K562 (cell line): ENCODE measurements around the gene BMP2. TPM values are rescaled to one million over a fixed set of nuclear protein-coding genes. Genes with fewer than 3 reads are reported as not detected.

ENCODE experiments used
- ATAC-seq: fragments of 200-7000 bp; cut with Tn5 transposase; 3 replicates; pipeline ENCODE4 v1.9.1; 2020; ENCODE audit warnings: moderate library complexity
- BruUV-seq: library from RNA; stranded (reverse); fragments of 400-500 nt; replicated peaks from 2 replicates; lab custom pipeline; 2021; lab: Mats Ljungman, UMichigan
- CTCF ChIA-PET: fragments of 300-600 bp; formaldehyde crosslinking; extraction: SDS; loops from one replicate; lab custom pipeline; 2021; ENCODE audit warnings: low intra/inter-chr PET ratio; lab: Yijun Ruan, JAX
- POLR2A ChIA-PET: fragments of 300-600, 350-650 bp; sonication (Branson Sonifier 250); formaldehyde crosslinking; extraction: SDS; loops from one replicate; lab custom pipeline; 2021; ENCODE audit warnings: antibody characterized with exemption, inconsistent platforms; lab: Yijun Ruan, JAX
- DNase-seq, 4 experiments: peaks; one replicate each; pipeline versions ENCODE4 v3.0.0 to v3.0.0-alpha.2; 2011 to 2018; ENCODE audit warnings: low spot score in 3 of 4, mixed read lengths in 3 of 4; ENCODE audit errors: extremely low read depth in 1 of 4
- FAIRE-seq: peaks from 2 replicates; lab custom pipeline; 2011; peaks lifted over from hg19 to GRCh38; lab: Jason Lieb, UNC
- H2AFZ ChIP-seq: 2 replicates; pipeline ENCODE4 v1.6.0; 2011; ENCODE audit warnings: low read depth, low read length, control low read depth, inconsistent platforms
- H3K27ac ChIP-seq: fragments of 200-600 bp; 3 replicates; pipeline ENCODE4 v1.8.0; 2011; ENCODE audit warnings: low read depth, mild to moderate bottlenecking, control low read depth, inconsistent platforms, low read length, moderate library complexity, mixed read lengths; ENCODE audit errors: extremely low read depth
- H3K27me3 ChIP-seq, 2 experiments: fragments of 300-600 bp in 1 of 2; 2 replicates in 1 of 2; 3 replicates in 1 of 2; pipeline versions ENCODE4 v1.6.0 to v1.8.0; 2011; ENCODE audit warnings: inconsistent platforms in 2 of 2, low read length in 2 of 2, mild to moderate bottlenecking in 1 of 2, mixed read lengths in 1 of 2, moderate library complexity in 1 of 2; ENCODE audit not compliant: control insufficient read depth in 2 of 2, insufficient read depth in 2 of 2
- H3K36me3 ChIP-seq: fragments of 300-600 bp; 3 replicates; pipeline ENCODE4 v1.8.0; 2011; ENCODE audit warnings: mild to moderate bottlenecking, low read length, inconsistent platforms; ENCODE audit not compliant: control insufficient read depth, insufficient read depth
- H3K4me1 ChIP-seq, 2 experiments: fragments of 200-600 bp in 1 of 2; replicated peaks in 1 of 2; 2 replicates in 1 of 2; 3 replicates in 1 of 2; pipeline versions ENCODE4 v1.5.1 to v1.8.0; 2011; ENCODE audit warnings: inconsistent platforms in 2 of 2, low read length in 2 of 2, mild to moderate bottlenecking in 1 of 2, mixed read lengths in 1 of 2, moderate library complexity in 1 of 2; ENCODE audit not compliant: control insufficient read depth in 2 of 2, insufficient read depth in 2 of 2
- H3K4me2 ChIP-seq: 2 replicates; pipeline ENCODE4 v1.6.1; 2011; ENCODE audit warnings: low read length, control low read depth, inconsistent platforms, mixed read lengths; ENCODE audit not compliant: insufficient read depth
- H3K4me3 ChIP-seq: fragments of 200-600 bp; sonication (generic), shearing (Covaris generic); 2 replicates; pipeline ENCODE4 v1.5.1; 2016; ENCODE audit warnings: control low read depth, inconsistent platforms
- H3K79me2 ChIP-seq: fragments of 200-600 bp; 3 replicates; pipeline ENCODE4 v1.8.0; 2011; ENCODE audit warnings: low read length, inconsistent platforms; ENCODE audit not compliant: control insufficient read depth, insufficient read depth
- H3K9ac ChIP-seq, 2 experiments: 2 replicates each; pipeline versions ENCODE4 v1.6.0 to v1.6.1; 2011; ENCODE audit warnings: low read depth in 2 of 2, low read length in 2 of 2, control low read depth in 1 of 2, inconsistent platforms in 1 of 2, mild to moderate bottlenecking in 1 of 2, mixed read lengths in 1 of 2; ENCODE audit not compliant: insufficient read depth in 1 of 2
- H3K9me1 ChIP-seq: one replicate; pipeline ENCODE4 v1.6.0; 2011; ENCODE audit warnings: inconsistent platforms, mild to moderate bottlenecking, low read length, moderate library complexity; ENCODE audit not compliant: control insufficient read depth, insufficient read depth
- H3K9me3 ChIP-seq: replicated peaks from 2 replicates; pipeline ENCODE4 v1.5.1; 2011; ENCODE audit warnings: low read depth, low read length, inconsistent platforms; ENCODE audit not compliant: control insufficient read depth, insufficient read depth
- H4K20me1 ChIP-seq: replicated peaks from 2 replicates; pipeline ENCODE4 v1.6.1; 2011; ENCODE audit warnings: low read length, inconsistent platforms, mixed read lengths; ENCODE audit not compliant: control insufficient read depth, insufficient read depth
- FOXK1 ChIP-seq: sonication (generic); formaldehyde crosslinking; IDR thresholded peaks from 2 replicates; pipeline ENCODE4 v1.8.0; 2022; ENCODE audit warnings: missing genetic modification reagents, mild to moderate bottlenecking, borderline replicate concordance
- GATAD2B ChIP-seq: fragments of 450-650 bp; IDR thresholded peaks from 2 replicates; pipeline ENCODE4 v1.6.1; 2017; ENCODE audit warnings: mild to moderate bottlenecking, borderline replicate concordance
- HDAC1 ChIP-seq, 2 experiments: fragments of 450-650 bp; IDR thresholded peaks; 2 replicates each; pipeline ENCODE4 v1.6.1; 2016 to 2017; ENCODE audit warnings: inconsistent platforms in 1 of 2, mild to moderate bottlenecking in 1 of 2, moderate library complexity in 1 of 2
- HDAC8 ChIP-seq: fragments of 450-650 bp; IDR thresholded peaks from 2 replicates; pipeline ENCODE4 v1.6.1; 2016; ENCODE audit warnings: mild to moderate bottlenecking, missing genetic modification characterization, moderate library complexity, missing compliant biosample characterization
- HMBOX1 ChIP-seq: sonication (generic); IDR thresholded peaks from 2 replicates; pipeline ENCODE4 v1.6.1; 2016
- HNRNPUL1 ChIP-seq: fragments of 200-400 bp; formaldehyde crosslinking; IDR thresholded peaks from 2 replicates; pipeline ENCODE4 v1.6.1; 2017; ENCODE audit warnings: low read length
- MAFK ChIP-seq: IDR thresholded peaks from 2 replicates; pipeline ENCODE4 v1.6.1; 2011; ENCODE audit warnings: low read length, improper control_type of control experiment
- NELFE ChIP-seq: IDR thresholded peaks from 2 replicates; pipeline ENCODE4 v1.6.1; 2011; ENCODE audit warnings: mild to moderate bottlenecking; ENCODE audit not compliant: insufficient read depth, insufficient read length
- PYGO2 ChIP-seq: fragments of 450-650 bp; IDR thresholded peaks from 2 replicates; pipeline ENCODE4 v1.6.1; 2016; ENCODE audit warnings: mild to moderate bottlenecking, missing genetic modification characterization, moderate library complexity, missing compliant biosample characterization
- RBM39 ChIP-seq: fragments of 200-400 bp; formaldehyde crosslinking; optimal IDR thresholded peaks from 2 replicates; pipeline ENCODE3; 2018; ENCODE audit warnings: low read depth, low read length
- TAF1 ChIP-seq: IDR thresholded peaks from 2 replicates; pipeline ENCODE4 v1.6.1; 2011; ENCODE audit warnings: mild to moderate bottlenecking, low read length, moderate library complexity; ENCODE audit not compliant: insufficient read depth, control insufficient read depth, severe bottlenecking; ENCODE audit errors: extremely low read depth
- TRIM24 ChIP-seq, 2 experiments: fragments of 450-650 bp; IDR thresholded peaks; 2 replicates each; pipeline ENCODE4 v1.6.1; 2016
- ZBTB5 ChIP-seq: fragments of 450-650 bp; IDR thresholded peaks from 2 replicates; pipeline ENCODE4 v1.6.1; 2017; ENCODE audit warnings: antibody characterized with exemption
- ZNF146 ChIP-seq: IDR thresholded peaks from one replicate; pipeline ENCODE4 v1.6.1; 2018; ENCODE audit warnings: missing compliant biosample characterization; ENCODE audit not compliant: unreplicated experiment
- ZNF3 ChIP-seq: fragments of 250-450 bp; sonication (Bioruptor Pico); IDR thresholded peaks from 2 replicates; pipeline ENCODE4 v1.5.0; 2021; ENCODE audit warnings: mild to moderate bottlenecking, moderate library complexity
- ZNF431 ChIP-seq: sonication (generic); formaldehyde crosslinking; IDR thresholded peaks from 2 replicates; pipeline ENCODE4 v1.8.0; 2022; ENCODE audit warnings: mild to moderate bottlenecking, missing genetic modification reagents
- WGBS: fragments of 100-300 bp; shearing (Covaris generic); methylation state at CpG from one replicate; pipeline ENCODE4 v1.1.6; 2016; ENCODE audit warnings: low coverage, mixed read lengths; ENCODE audit not compliant: insufficient coverage; ENCODE audit errors: missing lambda C conversion rate; 5-methylcytosine and 5-hydroxymethylcytosine counted together
- in situ Hi-C: fragments of 300-500 bp; cut with MboI; formaldehyde crosslinking; loops from 4 replicates; pipeline ENCODE4 v1.15.0; 2018; ENCODE audit warnings: inconsistent platforms, mixed read lengths
- intact Hi-C: fragments of 100-400 bp; cut with micrococcal nuclease; formaldehyde crosslinking; loops from 2 replicates; pipeline ENCODE4 v1.14.2; 2022
- polyA plus RNA-seq, 8 experiments: library from polyadenylated mRNA; depleted of rRNA in 4 of 8; stranded (reverse) in 5 of 8; unstranded in 3 of 8; fragments of >200 nt; fragmentation: Nextera tagmentation in 2 of 8; fragmentation: Illumina TruSeq in 1 of 8; extraction: Ambion mirVana in 2 of 8; extraction: Trizol in 1 of 8; gene quantifications; 2 replicates each; pipeline versions ENCODE4 v1.2.1 to v1.2.3, GENCODE V29; 2011 to 2014; ENCODE audit warnings: inconsistent platforms in 1 of 8, missing spikeins in 1 of 8
- total RNA-seq, 7 experiments: library from RNA; depleted of rRNA in 6 of 7; stranded (reverse); fragments of >200 nt in 6 of 7; fragmentation: Illumina TruSeq in 2 of 7; extraction: Trizol in 2 of 7; gene quantifications; 2 replicates each; pipeline versions ENCODE4 v1.2.1 to v1.2.3, GENCODE V29; 2011 to 2021; ENCODE audit warnings: low replicate concordance in 1 of 7

Gene BMP2
- total and polyA plus RNA-seq, 9 of the 15 experiments (the other 6 are each of a cell fraction or from before 2014, with no cell fraction given): 0.01 to 0.07 (median 0.03) TPM; not detected in 5

- Histone ChIP-seq H3K27me3 (no peaks in the 10 kb centered on the region), H4K20me1 (no peaks in the 10 kb centered on the region), H2AFZ (no peak overlapping the region), H3K9ac (no peak overlapping the region), H3K4me3 (no peak overlapping the region), H3K4me1 (no peaks in the 10 kb centered on the region), H3K79me2 (no peaks in the 10 kb centered on the region), H3K4me2 (no peak overlapping the region), H3K27ac (no peak overlapping the region), H3K36me3 (no peaks in the 10 kb centered on the region), H3K9me3 (no peaks in the 10 kb centered on the region), H3K9me1 (no peaks in the 10 kb centered on the region)
- POLR2A ChIA-PET: no interaction called here
- WGBS: 0% methylated on average over 5 of the region's 5 CpGs
- TF ChIP-seq PYGO2 (no peak), NELFE (no peak)
- DNase-seq (no peak), ATAC-seq (no peak), FAIRE-seq (no peak)
- no TSS peak for BruUV-seq
- CTCF ChIA-PET: no interaction called here
- in situ Hi-C loops (no loop called here), intact Hi-C loops (no loop called here)
These were observed 56.9 kb downstream of the BMP2 start for GRCh38 chr20:6824401-6824800.

- Histone ChIP-seq H3K4me3 (no peak overlapping the region), H3K4me1 (no peaks in the 10 kb centered on the region), H3K27me3 (no peaks in the 10 kb centered on the region), H2AFZ (no peak overlapping the region), H4K20me1 (no peaks in the 10 kb centered on the region), H3K9me3 (no peaks in the 10 kb centered on the region), H3K36me3 (no peaks in the 10 kb centered on the region), H3K9ac (no peak overlapping the region), H3K79me2 (no peaks in the 10 kb centered on the region), H3K4me2 (no peak overlapping the region), H3K27ac (no peak overlapping the region), H3K9me1 (no peaks in the 10 kb centered on the region)
- intact Hi-C loops: no loop called here
- ChIA-PET POLR2A (no interaction called here), CTCF (no interaction called here)
- DNase-seq (no peak), ATAC-seq (no peak), FAIRE-seq (no peak)
- in situ Hi-C loops: no loop called here
- 0% methylated on average over 4 of the region's 4 CpGs for WGBS
- BruUV-seq: no TSS peak
- no peak for TF ChIP-seq FOXK1 (CRISPR knock-in tag)
- TF ChIP-seq HNRNPUL1: no peak
- no peak for TF ChIP-seq HDAC8
- no peak for TF ChIP-seq HDAC1 (IDR thresholded peaks at IDR 0.05)
- TF ChIP-seq ZNF431 (CRISPR knock-in tag): no peak
- no peak for TF ChIP-seq RBM39
- no peak for TF ChIP-seq TAF1
- no peak for TF ChIP-seq GATAD2B
- TF ChIP-seq HMBOX1: no peak
- no peak for TF ChIP-seq ZNF3
- TF ChIP-seq MAFK: no peak
- TF ChIP-seq ZNF146 (CRISPR knock-in tag): no peak
- TF ChIP-seq TRIM24 (IDR thresholded peaks at IDR 0.05): no peak
- TF ChIP-seq ZBTB5: no peak
These were observed 60.0 kb downstream of the BMP2 start for GRCh38 chr20:6827472-6827871.
